ENCODE measurements around the gene DUSP23. TPM values are rescaled to one million over a fixed set of nuclear protein-coding genes. Genes with fewer than 3 reads are reported as not detected.

The DUSP23 gene
- total RNA-seq (ENCODE audit: low replicate concordance): 14.4 and 40.7 TPM in 2 replicates

DNA sequence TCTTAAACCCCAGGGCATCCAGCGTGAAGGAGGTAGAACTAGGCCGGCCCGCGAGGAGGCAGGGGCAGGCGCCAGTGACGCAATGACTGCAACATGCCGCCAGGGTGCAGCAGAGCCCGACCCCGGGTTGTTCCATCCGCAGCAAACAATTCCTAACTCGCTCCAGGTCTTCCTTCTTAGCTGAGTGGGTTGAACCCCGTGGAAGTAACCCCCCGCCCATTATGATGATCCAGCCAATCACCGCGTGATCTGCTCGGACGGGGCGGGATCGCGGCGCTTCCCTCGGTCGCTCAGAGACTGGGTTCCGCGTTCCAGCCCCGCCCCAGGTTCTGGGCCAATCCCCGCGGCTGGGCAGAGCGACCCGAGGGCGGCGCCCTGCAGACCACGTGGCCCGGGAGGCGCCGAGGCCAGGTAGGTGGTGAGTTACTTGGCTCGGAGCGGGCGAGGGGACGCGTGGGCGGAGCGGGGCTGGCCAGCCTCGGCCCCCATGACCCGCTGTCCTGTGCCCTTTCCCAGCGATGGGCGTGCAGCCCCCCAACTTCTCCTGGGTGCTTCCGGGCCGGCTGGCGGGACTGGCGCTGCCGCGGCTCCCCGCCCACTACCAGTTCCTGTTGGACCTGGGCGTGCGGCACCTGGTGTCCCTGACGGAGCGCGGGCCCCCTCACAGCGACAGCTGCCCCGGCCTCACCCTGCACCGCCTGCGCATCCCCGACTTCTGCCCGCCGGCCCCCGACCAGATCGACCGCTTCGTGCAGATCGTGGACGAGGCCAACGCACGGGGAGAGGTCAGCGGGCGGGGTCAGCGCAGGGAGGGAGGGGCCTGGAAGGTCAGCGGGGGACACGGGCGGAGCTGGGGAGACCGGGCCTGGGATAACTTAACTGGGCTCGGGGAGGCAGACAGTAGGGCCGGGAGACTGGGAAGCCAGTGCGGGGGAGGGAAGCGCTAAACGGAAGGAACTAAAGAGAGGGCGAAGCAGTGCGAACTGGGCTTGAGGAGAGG is at the start of gene DUSP23:
TSS of gene DUSP23 (plus strand) at position 380 of the 1,000 bp plus-strand sequence. CDS start at position 519, 139 bp downstream.

DNA sequence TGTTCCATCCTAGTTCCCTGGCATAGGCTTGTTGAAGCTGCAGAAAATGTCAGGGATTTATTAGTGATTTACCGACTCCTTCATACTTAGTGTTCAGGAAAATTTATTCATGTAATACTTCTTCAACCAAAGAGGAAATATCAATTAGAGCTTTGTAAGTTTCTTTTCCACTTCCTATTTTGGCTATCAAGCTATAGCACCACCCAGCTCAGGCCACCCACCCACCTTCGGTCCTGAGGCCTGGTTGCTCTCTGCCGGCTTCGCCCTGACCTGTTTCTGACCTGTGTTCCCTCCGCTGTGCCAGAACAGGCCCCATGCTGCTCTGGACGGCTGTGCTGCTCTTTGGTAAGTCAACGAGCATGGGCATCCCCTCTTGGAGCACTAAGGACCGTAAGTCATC is 21.3 kb downstream of the DUSP23 start, which contains the start of gene FCRL6:
TSS of gene FCRL6 (plus strand) at position 250 of the 400 bp plus-strand sequence. CDS start at position 315, 65 bp downstream.

DNA sequence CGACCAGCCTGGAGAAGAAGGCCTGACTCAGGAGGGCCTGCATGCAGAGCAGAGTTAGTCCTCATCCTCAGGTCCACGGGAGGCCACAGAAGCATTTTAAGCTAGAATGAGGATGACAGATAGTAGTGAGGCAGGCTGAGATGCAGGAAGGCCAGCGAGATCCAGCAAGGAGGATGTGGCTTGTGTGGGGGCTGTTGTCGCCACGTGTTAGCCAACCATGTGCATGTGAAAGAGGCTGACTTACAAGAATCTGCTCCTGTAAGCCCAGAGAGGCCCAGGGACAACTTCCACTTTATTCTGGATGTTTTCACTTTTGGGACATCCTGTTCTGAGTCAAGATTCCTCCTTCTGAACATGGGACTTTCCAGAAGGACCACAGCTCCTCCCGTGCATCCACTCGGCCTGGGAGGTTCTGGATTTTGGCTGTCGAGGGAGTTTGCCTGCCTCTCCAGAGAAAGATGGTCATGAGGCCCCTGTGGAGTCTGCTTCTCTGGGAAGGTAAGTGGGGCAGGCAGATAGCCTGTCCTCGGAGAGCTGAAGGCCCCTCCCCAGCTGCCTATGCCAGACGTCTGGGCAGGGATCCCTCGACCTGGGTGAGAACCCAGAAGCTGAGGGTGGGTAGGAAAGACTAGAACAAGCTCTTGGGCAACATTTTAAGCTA is 45.8 kb downstream of the DUSP23 start, which contains the start of gene SLAMF8:
TSS of gene SLAMF8 (plus strand) at position 433 of the 661 bp plus-strand sequence. CDS start at position 459, 26 bp downstream.

Other genes with a start within 250 kb of the DUSP23 start
- gene OR10J5, start 245.0 kb upstream of the DUSP23 start, total RNA-seq (ENCODE audit: low replicate concordance): not detected in 2 replicates
- gene APCS, start 193.1 kb upstream of the DUSP23 start, total RNA-seq (ENCODE audit: low replicate concordance): not detected in 2 replicates
- not detected in 2 replicates for gene CRP, start 66.4 kb upstream of the DUSP23 start, total RNA-seq (ENCODE audit: low replicate concordance)
- not detected in 2 replicates for gene FCRL6, start 21.4 kb downstream of the DUSP23 start, total RNA-seq (ENCODE audit: low replicate concordance)
- gene SLAMF8, start 45.9 kb downstream of the DUSP23 start, total RNA-seq (ENCODE audit: low replicate concordance): not detected in 2 replicates
- 0.08 TPM in 1 of 2 replicates, not detected in the other for gene VSIG8, start 81.7 kb downstream of the DUSP23 start, total RNA-seq (ENCODE audit: low replicate concordance)
- gene CFAP45, start 119.2 kb downstream of the DUSP23 start, total RNA-seq (ENCODE audit: low replicate concordance): 0.23 and 1.1 TPM in 2 replicates
- 135 and 476 TPM in 2 replicates for gene TAGLN2, start 144.5 kb downstream of the DUSP23 start, total RNA-seq (ENCODE audit: low replicate concordance)
- gene IGSF9, start 164.7 kb downstream of the DUSP23 start, total RNA-seq (ENCODE audit: low replicate concordance): 0.12 TPM in 1 of 2 replicates, not detected in the other
- gene SLAMF9, start 173.3 kb downstream of the DUSP23 start, total RNA-seq (ENCODE audit: low replicate concordance): 0.38 TPM in 1 of 2 replicates, not detected in the other

Measured in smooth muscle cell of the coronary artery (primary cell).